CD4-positive, alpha-beta T cell treated with Interleukin-6 at 100 ng/mL for 8 hours (primary cell): Measurements from ENCODE around the gene AIFM1.
A peak's percentile ranks its signal among the peaks of the same experiment; 100 is the strongest.

Experiments used
- DNase-seq: peaks from one replicate; pipeline ENCODE4 v3.0.0-alpha.2; 2020; ENCODE audit warnings: mixed read lengths, low spot score

Gene AIFM1

DNA sequence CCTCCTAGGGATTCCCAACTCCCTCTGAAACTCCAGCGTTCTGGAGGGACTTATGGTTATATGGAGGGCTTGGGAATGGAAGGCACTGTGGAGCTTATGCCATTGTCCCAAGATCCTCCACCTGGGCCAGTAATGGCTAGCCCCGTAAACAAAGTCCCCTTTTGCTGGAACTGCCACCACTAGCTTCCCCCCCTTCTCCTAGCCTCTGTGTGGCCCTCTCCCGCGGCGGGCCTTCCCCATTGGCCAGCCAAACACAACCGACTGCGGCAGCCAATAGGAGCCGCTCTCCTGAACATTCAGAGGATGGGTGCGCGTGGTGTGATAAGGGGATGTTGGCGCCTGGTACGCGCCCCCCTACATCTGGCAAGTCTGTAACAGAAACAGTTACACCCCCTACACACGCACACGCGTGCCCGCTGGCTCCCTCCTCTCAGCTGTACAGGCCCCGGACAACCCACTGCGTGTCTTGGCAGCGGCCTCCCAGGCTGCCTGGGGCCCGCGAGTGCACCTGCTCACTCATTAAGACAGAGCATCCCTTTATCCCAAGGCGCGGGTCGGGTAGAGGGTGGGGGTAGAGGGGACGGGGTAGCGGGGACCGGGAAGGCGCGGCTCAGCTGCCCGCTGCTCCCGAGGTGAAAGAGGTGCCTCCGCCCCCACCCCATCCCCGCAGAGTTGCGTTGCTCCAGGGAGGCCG lies 5.3 kb upstream of the AIFM1 start:
- peak; percentile 56 for DNase-seq

DNA sequence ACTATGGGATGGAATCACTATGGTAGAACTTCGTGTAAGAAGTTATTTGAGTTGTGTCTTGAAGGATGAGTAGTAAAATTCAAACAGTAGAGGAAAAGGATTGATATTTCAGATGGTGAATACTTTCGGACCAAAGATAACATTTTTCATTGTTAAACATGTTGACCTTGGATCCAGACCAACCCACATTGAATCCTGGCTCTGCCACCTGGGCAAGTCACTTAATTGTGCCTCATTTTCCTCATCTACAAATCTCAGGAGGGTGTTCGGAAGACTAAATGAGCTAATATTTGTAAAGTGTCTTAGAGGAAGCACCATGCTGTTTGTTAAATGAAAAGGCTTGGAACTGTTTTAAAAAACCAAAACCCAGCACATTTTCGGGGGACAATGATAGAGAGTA lies 1.4 kb upstream of the AIFM1 start:
- DNase-seq, result no peak

DNA sequence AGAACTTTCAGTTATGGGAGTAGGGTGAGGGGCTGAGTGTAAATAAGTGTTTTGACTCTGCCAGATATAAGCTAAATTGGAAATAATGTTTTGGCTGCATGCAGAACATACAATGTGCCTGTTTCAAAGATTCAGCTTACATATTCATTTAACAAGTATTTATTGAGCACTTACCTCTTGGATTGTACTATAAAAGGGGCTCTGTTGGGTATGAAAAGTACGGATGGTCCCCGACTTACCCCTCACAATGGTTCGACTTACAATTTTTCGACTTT lies 799 bp upstream of the AIFM1 start:
- DNase-seq, result no peak

DNA sequence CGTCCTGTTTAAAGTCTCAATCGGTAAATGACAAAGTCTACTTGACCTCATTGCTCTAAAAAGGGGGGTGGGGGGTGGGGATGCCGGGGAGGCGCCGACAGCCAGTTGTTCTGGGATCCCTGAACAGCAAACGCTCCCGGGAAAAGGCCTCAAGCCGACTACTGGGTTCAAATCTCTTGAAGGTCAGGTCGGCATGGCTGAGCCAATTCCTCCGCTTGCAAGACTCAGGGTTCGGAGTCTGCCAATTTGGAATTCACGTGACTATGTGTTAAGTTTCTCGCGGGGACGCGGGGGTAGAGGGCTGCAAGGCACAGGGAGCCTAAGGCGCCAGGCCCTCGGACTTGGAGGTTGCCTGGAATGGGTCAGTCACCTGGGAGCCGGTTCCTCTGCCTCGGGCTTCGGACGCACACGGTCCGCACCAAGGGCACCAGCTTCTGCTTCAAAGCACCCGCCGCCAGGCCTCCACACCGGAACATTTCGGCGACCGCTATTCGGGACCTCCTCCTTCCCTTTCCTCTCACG lies 399 bp downstream of the AIFM1 start:
- DNase-seq, result no peak

DNA sequence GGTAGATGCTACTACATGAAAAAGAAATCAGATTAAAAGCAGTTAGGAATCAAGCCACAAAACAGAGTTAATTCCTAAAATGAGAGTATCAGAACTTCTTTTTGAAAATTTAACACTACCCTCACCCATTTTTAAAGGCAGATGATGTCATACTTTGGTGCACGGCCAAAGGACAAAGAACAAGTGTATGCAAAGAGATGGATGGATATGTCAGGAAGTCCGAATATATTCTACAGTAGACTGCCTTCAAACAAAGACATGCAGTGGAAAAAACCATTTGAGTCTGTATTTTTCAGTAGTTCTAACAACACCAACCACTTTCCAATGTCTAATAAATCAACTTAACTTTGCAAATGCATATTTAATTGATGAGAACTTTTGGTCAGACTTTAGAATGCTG lies 2.2 kb downstream of the AIFM1 start:
- no peak for DNase-seq

DNA sequence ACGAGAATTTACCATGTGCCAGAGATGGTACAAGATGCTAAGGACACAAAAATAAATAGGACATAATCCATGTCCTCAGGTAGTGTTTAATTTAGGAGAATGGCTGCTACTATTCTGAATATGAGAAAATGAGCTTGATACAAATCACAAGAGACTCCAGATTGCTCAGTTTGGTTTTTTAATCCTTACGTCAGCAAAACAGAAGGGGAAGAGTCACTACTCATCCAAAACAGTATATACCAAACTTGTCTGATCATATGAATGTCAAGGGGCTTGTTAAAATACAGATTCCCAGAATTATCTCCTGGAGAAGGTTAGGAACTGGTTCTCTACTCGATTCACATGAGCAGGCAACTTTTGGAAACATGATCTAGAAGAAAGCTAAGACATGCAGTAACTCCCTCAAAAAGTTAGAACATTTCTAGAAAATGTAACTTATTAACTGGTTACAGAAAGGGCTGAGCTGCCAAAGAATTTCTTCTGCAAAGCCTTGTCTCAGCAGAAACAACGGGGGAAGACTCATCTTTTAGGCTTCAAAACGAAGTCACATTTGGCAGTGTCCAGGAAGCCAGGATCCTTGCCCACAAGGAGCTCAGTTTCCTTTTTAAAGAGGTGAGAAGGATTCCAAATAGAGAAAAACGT lies 3.4 kb downstream of the AIFM1 start:
- no peak for DNase-seq

DNA sequence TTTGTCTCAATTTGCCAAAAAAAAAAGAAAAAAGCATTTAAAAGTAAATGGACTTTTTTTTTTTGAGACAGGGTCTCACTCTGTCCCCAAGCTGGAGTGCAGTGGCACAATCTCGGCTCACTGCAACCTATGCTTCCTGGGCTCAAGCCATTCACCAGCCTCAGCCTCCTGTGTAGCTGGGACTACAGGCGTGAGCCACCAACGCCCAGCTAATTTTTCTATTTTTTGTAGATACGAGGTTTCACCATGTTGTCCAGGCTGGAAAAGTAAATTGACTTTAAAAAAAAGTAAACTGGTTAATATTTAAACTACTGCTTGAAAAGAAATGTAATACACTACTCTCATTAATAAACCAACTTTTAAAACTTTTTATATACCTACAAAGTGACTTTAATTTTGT lies 5.9 kb downstream of the AIFM1 start:
- no peak for DNase-seq

DNA sequence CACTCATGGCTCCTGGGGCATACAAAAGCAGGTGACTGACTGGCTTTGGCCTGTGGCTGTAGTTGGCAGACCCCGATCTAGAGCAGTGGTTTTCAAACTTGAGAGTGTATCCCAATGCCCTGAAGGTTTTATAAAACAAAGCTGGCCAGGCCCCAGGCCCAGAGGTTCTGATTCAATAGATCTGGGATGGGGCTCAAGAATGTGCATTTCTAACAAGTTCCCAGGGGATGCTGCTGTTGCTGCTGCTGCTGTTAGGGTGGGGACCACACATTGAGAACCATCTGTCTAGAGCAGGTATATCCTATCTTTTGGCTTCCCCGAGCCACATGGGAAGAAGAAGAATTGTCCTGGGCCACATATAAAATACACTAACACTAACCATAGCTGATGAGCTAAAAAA lies 7.3 kb downstream of the AIFM1 start:
- no peak for DNase-seq

DNA sequence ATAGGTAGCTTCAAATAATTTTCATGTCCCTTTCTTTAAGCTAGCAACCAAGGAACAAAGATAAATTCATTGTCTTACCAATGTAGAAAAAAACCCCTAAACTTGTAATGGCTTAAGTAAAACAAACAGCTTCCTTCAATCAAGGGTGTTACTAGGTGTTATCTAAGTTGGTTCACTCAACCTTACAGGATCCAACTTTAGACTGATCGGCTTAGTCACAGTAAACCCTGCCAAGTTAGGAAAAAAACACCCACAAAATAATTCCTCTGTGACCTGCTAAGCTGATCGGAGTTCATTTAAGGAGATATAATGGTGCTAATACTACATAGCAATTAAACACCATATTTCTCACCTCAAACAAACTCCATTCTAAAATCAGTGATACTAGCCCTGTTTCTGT lies 10.1 kb downstream of the AIFM1 start:
- DNase-seq, result no peak

DNA sequence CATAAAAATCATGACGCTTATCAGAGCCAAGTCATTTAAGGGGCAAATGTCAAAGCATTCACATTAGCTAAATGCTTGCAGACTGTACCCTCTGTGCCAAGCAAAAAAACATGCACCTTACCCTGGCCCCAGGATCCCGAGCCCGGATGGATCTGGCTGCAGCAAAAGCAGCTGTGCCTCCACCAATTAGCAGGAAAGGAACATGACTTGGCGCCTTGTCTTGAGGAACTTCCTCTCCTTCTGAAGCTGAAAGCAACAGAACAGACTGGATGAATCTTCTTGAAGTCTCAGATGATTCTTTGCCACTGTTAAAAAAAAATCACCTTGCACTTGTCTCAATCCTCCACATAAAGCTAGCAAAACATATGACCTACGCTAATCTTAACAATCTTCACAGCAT lies 18.0 kb downstream of the AIFM1 start:
- DNase-seq, result no peak

DNA sequence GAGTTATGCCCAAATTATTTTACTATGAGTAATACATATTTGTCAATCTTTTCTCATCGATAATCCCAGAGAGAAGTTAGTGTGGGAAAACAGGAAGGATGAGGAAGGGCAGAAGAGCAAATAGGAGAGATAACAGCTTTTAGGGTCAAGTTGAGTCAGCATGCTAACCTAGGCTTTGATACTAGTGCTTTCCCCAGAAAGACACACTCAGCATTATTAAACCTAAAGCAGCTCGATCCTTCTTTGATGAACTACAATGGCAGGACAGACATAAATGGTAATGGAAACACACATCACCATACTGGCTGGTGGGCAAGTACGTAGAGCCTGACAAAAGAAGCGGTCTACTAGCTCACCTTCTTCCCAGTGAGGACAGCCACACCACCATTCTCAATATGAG lies 20.5 kb downstream of the AIFM1 start:
- DNase-seq, result no peak

DNA sequence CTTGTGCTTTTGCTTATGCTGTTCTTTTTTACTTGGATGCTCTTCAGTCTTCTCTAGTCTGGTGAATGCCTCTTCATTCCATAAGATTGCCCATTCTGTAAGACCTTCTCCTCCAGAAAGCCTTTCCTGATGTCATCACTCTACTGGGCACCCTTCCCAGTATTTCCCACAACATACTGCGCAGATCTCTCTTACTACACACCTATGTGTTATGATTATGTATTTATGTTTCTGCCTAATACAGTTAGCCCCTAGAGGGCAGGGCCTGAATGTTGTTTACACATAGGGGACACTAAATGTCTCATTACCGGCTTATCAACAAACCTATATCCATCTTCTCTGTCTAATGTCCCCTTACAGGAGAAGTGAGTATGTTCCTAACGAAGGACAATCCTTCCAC lies 21.1 kb downstream of the AIFM1 start:
- no peak for DNase-seq

DNA sequence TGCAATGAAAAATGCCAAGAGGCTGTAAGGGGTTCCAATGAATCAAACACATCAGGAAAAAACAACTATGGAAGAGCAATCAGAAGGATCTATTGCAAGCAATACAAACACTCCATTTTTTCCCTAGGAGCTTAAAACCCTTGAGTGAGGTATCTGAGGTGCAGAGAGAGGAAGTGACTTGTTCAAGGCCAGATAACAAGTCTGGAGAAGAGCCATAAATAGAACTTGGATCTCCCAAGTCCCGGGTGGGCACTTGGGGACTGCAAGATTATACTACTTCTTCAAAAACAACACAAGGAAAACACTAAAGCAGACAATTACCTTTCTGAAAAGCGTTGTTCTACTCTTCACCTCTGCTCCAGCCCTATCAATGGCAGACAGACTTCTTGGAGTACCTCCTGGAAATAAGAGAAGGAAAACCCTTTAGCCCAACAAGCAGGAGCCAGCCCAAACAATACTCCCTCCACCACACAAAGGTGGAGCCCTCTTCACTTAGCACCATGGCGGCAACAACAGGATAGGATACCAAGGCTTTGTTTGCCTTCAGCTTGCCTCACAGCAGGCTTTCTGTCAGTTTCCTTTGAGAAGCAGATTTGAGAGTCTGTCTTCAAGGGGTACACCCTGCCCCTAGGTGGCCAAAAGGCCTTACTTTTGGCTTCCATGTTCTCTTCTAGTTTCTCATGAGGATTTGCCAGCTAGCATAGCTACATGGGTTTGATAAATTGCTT lies 26.0 kb downstream of the AIFM1 start:
- DNase-seq, result no peak

DNA sequence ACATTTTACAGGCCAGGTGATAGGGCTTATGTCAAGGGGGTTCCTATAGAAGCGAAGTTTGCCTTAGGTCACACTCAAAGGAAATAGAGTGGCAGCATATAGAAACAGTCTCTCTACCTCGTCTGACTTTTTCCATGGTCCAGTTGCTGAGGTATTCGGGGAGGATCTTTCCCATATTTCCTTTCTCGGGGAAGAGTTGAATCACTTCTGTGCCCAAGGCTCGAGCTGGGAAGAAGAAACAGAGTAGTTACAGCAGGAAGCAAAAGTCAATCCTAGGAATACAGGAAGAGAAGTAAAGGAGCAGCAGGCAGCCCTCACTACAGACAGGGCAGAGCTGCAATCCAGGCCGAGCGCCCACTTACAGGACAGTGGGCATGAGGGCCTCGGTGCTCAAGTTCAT lies 28.7 kb downstream of the AIFM1 start:
- no peak for DNase-seq

DNA sequence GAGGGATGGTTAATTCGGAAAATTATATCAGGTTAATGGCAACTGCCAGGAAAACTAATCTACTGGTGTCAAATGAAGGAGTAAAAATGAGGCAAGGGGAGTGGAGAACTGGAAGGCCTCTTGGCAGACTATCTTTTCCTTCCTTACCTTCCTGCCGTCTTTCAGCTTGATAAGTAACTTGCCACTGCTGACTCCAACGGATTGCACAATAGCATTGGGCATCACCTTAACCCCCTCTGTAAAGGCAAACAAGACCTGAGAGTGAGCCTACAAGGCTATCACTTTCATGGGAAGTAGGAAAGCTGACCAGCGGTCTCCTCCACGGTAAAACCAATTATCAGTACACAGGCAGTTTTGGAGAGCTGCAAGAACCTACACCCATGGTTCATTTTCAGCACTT lies 29.1 kb downstream of the AIFM1 start:
- no peak for DNase-seq

DNA sequence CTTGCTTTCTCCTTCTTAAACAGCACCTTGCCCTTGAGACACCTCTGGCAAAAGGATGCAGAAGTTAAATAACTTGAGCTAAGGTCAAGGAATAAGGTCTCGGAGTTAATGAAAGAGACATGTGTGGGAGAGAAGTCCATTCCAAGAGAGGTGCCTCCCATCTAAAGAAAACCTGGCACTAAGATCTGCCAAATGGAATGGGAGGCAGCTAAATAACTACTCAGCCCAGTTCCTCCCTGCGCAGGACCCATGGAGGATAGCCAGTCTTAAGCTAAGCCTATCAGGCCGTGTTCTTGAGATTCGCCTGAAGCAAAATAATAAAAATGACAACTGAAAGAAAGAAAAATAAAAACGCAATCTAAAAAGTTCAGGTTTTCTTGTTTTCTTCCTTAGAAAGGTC lies 34.7 kb downstream of the AIFM1 start:
- DNase-seq, result no peak

DNA sequence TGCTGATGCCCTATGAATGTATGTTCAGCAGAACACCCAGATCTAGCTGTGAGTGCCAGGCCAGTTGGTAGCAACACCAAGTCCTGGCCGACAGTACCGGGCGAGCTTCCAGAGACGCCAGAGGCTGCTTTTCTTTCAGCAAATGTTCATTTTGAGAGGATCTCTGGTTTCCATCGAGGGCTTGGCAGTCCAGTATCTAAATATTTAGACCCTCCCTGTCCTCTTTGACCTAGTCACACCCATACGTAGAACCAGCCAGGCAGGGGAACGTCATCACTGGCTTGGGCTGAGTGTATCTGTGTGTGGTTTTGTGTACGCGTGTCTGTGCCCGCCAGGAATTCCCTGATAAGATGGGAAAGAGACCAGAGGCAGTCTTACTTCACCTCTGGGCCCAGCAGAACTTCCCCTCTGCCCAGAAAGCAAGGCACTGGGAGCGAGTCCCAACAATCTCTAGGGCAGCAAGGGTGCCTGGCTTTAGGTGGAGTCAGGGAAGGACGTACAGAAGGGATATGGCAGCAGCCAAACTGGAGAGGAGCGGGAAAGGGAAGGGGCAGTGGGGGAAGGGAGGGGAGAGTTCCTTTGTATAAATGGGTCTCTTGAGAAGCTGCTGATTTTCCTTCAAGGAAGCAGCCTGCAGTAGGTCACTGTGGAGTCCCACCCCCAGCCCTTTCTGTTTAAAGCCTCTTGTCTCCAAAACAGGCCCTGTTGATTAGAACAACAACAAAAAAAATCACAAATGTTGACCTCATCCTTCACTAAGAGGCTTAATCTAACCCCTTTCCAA lies 40.4 kb downstream of the AIFM1 start:
- DNase-seq, result no peak

DNA sequence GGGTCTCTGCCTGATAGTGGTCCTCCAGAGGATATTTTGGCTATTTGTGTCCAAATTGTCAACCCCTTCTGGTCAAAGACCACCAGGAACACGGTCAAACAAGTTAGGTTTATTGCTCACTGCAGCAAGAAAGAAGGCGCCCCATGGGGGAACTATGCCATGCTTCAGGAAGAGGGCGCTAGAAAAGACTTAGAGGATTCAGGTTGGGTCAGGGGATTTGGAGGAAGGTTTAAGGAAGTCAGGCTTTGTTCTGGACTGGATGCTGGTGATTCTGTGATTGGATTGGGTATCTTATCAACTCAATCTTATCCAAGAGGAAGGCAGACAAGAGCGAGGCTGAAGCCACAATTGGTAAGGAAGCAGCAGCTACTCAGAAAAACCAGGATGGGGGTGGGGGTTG lies 41.1 kb downstream of the AIFM1 start:
- no peak for DNase-seq

DNA sequence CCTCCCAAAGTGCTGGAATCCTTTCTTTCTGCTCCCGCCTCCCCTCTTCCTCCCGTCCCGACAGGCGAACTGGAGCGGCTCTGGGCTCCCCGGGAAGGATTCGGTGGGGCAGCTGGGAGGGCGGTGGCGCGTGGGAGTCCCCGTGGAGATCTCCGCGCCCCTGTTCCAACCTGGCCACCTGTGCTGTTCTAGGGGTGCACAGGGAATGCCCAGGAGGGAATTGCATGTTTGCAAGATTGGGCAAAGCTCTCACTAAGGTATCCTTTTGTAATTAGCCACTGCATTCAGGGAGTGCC lies 44.2 kb downstream of the AIFM1 start:
- DNase-seq, result no peak

DNA sequence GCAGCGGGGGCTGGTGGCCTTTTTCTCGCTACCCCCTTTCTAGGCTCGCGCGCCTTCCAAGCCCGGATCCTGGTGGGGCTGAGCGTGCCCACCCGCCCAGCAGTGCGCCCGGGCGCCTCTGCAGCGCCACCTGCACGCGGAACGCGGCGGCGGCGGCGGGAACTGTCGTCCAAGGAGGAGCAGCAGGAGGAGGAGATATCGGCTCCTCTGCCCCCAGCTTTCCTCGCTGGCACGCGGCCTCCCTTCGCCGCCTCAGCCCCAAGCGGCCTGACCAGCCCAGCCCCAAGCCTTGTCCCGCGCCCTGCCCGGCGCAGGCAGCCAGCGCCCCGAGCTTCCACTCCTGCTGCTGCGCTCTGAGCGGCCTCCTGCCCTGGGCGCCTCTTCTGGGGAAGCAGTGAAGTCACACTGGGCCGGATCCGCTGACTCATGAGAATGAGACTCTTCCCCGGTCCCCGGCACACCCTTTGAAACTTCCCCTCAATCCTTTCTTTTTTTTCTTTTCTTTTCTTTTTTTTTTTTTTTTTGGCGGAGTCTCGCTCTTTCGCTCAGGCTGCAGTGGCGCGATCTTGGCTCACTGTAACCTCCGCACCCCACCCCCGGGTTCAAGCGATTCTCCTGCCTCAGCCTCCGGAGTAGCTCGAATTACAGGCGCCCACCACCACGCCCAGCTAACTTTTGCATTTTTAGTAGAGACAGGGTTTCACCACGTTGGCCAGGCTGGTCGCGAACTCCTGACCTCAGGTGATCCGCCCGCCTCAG lies 44.7 kb downstream of the AIFM1 start:
- peak; percentile 61 for DNase-seq

DNA sequence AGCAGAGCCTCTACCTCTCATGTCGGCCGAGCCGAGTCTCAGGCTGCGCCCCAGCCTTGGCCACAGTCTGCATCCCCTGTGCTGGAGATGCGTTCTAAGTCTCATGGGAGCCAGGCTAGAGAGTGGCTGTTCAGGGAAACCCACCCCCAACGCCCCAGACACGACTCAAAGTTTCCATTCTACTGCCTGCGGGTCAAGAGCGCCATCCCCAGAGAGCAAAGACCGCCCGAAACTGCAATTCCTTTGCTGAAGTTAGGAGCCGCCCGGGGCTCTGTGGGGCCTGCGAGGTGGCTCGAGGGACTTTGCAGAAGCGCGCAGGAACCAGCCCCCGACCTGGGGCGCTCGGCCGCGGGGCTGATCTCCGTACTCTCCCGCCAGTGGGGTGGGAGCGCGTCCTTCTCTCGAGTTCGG lies 45.3 kb downstream of the AIFM1 start:
- DNase-seq, result no peak

DNA sequence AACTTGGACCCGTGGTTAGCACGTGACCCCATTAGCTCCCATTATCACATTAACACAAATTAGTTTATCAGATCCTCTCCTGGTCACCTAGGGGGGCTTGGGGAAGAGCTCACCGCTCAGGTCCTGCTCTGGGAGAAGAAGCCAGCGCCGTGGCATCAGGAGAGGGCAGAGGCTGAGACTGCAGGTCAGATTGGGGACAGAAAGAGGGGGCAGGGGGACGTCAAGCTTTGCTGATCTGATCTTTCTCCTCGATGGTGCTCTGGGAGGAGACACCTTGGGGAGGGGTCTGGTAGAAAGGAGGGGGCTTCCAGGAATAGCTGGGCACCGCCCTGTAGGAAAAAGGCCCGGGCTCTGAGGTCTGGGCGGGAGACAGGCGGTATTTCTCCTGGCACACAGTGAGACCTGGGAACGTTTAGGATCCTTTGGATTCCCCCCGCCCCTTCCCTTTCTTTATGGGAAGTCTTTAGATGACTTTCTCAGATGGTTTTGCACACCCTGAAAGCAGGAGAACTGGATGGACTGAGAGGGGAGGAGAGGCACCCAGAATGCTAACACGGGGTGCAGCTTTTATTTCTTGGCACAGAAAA lies 46.2 kb downstream of the AIFM1 start:
- no peak for DNase-seq
